ENCODE results near the gene NHLRC2.

NHLRC2 gene

DNA sequence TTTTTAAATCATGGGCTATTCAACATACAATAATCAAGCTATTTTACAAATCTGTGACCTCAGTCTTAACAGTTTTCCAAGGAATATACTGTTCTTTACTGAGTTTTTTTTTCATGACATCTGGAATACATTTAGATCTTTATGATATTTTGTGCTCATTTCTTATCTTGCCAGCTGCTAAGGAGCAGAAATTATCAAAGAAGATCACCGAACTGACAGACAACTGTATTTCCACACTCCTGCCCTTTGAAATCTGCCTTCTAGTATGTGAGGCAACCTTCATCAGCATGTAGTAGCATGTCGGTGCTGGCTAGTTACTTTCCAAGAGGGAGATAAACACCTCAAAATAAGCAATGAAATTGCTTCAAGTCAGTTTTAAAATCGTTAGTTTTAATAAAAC lies 66.4 kb downstream of the NHLRC2 start:
- TF ChIP-seq, protein P1, sequence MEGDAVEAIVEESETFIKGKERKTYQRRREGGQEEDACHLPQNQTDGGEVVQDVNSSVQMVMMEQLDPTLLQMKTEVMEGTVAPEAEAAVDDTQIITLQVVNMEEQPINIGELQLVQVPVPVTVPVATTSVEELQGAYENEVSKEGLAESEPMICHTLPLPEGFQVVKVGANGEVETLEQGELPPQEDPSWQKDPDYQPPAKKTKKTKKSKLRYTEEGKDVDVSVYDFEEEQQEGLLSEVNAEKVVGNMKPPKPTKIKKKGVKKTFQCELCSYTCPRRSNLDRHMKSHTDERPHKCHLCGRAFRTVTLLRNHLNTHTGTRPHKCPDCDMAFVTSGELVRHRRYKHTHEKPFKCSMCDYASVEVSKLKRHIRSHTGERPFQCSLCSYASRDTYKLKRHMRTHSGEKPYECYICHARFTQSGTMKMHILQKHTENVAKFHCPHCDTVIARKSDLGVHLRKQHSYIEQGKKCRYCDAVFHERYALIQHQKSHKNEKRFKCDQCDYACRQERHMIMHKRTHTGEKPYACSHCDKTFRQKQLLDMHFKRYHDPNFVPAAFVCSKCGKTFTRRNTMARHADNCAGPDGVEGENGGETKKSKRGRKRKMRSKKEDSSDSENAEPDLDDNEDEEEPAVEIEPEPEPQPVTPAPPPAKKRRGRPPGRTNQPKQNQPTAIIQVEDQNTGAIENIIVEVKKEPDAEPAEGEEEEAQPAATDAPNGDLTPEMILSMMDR (IDR thresholded peaks at IDR 0.05; ENCODE audit: low read depth, low read length, missing control alignments), result no peak
- in situ Hi-C loops (cut with HindIII; ENCODE audit: low sequenced_read_pairs), result no loop called here
- DNase-seq (ENCODE audit: low read depth), result no peak
- no peak overlapping the region for H3K4me3 ChIP-seq (ENCODE audit: low read depth, low read length)

DNA sequence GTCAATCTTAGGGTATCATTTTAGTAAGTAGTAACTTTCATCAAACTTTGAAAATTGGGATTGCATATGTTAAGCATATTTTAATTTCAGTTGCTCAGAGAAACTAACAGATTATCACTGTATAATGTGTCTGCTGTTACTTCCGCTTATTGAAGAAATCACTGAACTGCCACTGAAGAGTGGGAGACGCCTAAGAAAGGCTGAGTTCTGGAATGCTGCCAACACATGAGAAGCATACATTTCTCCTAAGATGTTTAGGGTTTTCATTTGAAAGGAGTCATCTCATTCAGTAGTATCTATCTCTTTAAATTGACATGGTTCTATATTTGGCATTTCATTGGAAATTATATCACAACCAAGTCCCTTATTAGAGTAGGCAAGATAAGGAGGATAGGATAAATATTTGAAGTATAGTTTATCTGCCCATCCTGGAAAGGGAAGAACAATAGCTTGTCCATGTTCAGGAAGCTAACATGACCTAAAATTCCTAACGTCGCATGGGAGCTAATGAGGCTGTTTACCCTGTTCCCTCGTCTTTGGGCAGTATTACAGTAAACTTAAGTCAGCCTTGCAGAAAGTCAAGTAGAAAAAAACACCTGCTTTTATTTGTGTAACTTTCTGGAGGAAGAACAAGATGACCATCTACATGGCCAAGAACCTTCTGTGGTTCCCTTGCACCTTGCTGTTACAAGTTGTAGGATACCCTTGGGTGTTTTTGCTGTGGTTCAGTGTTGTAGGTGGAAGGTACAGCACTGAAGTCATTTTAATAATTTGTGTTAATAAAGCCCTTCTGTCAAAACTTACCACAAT lies 67.3 kb downstream of the NHLRC2 start:
- TF ChIP-seq, protein P1 (IDR thresholded peaks at IDR 0.05; ENCODE audit: low read depth, low read length, missing control alignments), result no peak

DNA sequence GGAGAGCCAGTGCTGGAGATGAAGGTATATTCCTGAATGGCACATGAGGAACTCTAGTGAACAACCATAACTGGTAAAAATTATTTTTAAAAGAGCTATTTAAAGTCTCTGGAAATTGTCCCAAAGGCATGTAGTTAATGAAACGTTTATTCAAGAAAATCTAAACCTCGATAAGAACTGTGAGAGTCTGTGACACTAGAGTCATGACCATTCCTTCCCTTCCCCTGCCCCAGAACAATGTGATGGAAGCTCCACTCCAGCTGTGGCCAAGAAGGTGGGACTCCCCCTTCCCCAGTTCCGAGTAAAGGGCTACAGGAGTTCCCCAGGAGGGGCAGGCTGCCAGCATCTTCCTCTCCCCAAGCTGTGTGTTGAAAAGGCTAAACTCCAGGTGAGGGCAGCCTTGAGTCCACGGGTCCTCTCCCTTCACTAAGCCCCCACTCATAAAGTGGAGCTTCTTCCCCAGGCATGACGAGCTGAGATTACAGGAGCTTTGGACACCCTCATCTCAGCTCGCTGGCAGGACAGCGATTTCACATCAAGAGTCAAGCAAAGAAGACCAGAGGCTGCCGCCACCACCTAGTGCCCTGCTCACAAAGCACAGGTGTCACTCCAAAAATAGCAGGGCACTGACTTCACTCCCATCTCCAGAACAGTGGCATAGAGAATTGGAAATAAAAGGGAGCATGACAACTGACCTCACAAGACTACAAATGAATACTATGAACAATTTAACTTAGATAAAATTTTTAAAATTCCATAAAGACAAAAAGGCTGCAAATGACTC lies 68.5 kb downstream of the NHLRC2 start:
- no peak for DNase-seq (ENCODE audit: low read depth)
- in situ Hi-C loops (cut with HindIII; ENCODE audit: low sequenced_read_pairs), result no loop called here
- H3K4me3 ChIP-seq (ENCODE audit: low read depth, low read length), result no peak overlapping the region
- TF ChIP-seq, protein P1 (IDR thresholded peaks at IDR 0.05; ENCODE audit: low read depth, low read length, missing control alignments), result no peak

More for the DNA sequence above, 67.3 kb downstream of the NHLRC2 start:
- no peak for DNase-seq (ENCODE audit: low read depth)
- in situ Hi-C loops (cut with HindIII; ENCODE audit: low sequenced_read_pairs), result no loop called here
- H3K4me3 ChIP-seq (ENCODE audit: low read depth, low read length), result no peak overlapping the region

DNA sequence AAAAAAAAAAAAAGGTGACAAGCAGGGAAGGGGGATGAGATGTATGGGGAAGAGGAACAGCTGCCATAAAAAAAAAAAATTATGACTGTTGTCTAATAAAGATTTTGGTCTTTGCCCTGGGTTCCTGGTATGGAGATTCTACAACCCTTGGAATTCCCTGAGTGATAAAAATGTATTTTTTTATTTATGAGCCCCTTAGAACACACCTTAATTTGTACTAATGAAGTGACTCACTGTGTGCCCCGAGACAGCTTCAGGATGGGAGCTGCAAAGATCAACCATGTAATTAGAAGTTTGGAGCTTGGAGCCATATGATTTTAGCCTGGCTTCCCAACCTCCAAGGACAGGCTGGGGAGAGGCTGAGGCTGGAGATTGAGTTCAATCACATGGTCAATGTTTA lies 69.7 kb downstream of the NHLRC2 start:
- in situ Hi-C loops (cut with HindIII; ENCODE audit: low sequenced_read_pairs), result no loop called here

DNA sequence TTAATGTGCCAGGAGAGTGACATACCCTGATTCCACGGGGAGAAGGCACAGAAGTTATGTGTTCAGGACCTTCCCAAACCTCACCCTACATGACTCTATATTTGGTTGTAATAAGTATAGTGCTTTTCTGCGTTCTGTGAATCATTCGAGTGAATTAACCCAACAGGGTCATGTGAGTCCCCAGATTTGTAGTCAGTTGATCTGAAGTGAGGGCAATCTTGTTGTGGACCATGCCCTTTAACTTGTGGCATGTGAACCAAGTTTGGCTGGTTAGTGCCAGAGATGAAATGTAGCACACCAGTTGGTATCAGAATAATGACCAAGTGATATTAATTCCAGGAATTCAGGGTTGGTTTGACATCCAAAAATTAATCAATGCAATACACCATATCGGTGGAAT lies 70.2 kb downstream of the NHLRC2 start:
- DNase-seq (ENCODE audit: low read depth), result no peak
- H3K4me3 ChIP-seq (ENCODE audit: low read depth, low read length), result no peak overlapping the region
- in situ Hi-C loops (cut with HindIII; ENCODE audit: low sequenced_read_pairs), result no loop called here
- TF ChIP-seq, protein P1 (IDR thresholded peaks at IDR 0.05; ENCODE audit: low read depth, low read length, missing control alignments), result no peak

More for the DNA sequence above, 69.7 kb downstream of the NHLRC2 start:
- DNase-seq (ENCODE audit: low read depth), result no peak
- H3K4me3 ChIP-seq (ENCODE audit: low read depth, low read length), result no peak overlapping the region
- TF ChIP-seq, protein P1 (IDR thresholded peaks at IDR 0.05; ENCODE audit: low read depth, low read length, missing control alignments), result no peak

DNA sequence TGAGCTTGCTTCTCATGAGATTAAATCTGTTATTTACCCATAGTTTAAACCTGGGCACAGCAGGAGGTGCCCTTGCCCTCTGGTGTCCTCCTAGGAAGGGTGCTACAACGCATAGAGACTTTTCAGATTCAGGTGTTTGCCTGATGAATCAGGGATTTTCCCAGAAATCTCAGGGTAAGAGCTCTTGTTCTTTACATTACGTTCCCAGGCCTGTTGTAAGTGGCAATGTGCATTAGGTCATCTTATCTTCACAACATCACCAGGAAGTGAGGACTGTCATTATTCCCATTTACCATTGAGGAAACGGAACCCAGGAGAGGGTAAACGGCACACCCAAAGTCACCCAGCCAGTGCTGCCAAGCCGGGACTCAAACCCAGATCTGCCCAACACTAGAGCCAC lies 73.0 kb downstream of the NHLRC2 start:
- TF ChIP-seq, protein P1 (IDR thresholded peaks at IDR 0.05; ENCODE audit: low read depth, low read length, missing control alignments), result no peak
- no peak overlapping the region for H3K4me3 ChIP-seq (ENCODE audit: low read depth, low read length)
- DNase-seq (ENCODE audit: low read depth), result no peak
- in situ Hi-C loops (cut with HindIII; ENCODE audit: low sequenced_read_pairs), result no loop called here

Measured in astrocyte of the cerebellum (primary cell).